GM11168 (cell line): ENCODE measurements around the gene FAM83F.
"Not testable (repeated sequence)": the region's sequence is repeated elsewhere in the genome, so short reads cannot be mapped to it uniquely, and the experiment has no call there.

Source experiments
- in situ Hi-C: fragments of 300-500 bp; cut with MboI; formaldehyde crosslinking; loops from one replicate; pipeline ENCODE4 v1.12.0; 2022; ENCODE audit warnings: low sequenced_read_pairs; ENCODE audit not compliant: unreplicated experiment

Gene FAM83F

GRCh38 chr22:39994566-39995392, at the start of gene FAM83F:
Gene FAM83F, plus strand, starts transcription at chr22:39994954. Its CDS starts 89 bp downstream, at chr22:39995043.
- in situ Hi-C loops, result no loop called here

GRCh38 chr22:39946126-39946502, 48.6 kb upstream of the FAM83F start:
- in situ Hi-C loops, result no loop called here

- in situ Hi-C loops, result no loop called here
Observed at GRCh38 chr22:39946503-39947219, 48.1 kb upstream of the FAM83F start.

- in situ Hi-C loops, result no loop called here
Observed at GRCh38 chr22:39947220-39948216, 47.2 kb upstream of the FAM83F start.

GRCh38 chr22:39949964-39950737, 44.6 kb upstream of the FAM83F start:
- in situ Hi-C loops, result no loop called here

- in situ Hi-C loops, result not testable (repeated sequence)
Observed at GRCh38 chr22:39951603-39952293, 43.0 kb upstream of the FAM83F start.

GRCh38 chr22:39952347-39952746, 42.4 kb upstream of the FAM83F start:
- in situ Hi-C loops, result no loop called here

GRCh38 chr22:39953101-39953500, 41.7 kb upstream of the FAM83F start:
- in situ Hi-C loops, result no loop called here

- in situ Hi-C loops, result no loop called here
Observed at GRCh38 chr22:39954584-39955055, 40.1 kb upstream of the FAM83F start.

- in situ Hi-C loops, result no loop called here
Observed at GRCh38 chr22:39955675-39956074, 39.1 kb upstream of the FAM83F start.

GRCh38 chr22:39956932-39957664, 37.7 kb upstream of the FAM83F start:
- in situ Hi-C loops, result no loop called here

- in situ Hi-C loops, result no loop called here
Observed at GRCh38 chr22:39958009-39958711, 36.6 kb upstream of the FAM83F start.

GRCh38 chr22:39958949-39959639, 35.7 kb upstream of the FAM83F start:
- in situ Hi-C loops, result no loop called here

GRCh38 chr22:39959640-39960447, 34.9 kb upstream of the FAM83F start, which contains the start of gene TMA7B:
Gene TMA7B, plus strand, starts transcription at chr22:39960397. Its CDS starts 3,978 bp downstream, at chr22:39964375.
- in situ Hi-C loops, result no loop called here

- in situ Hi-C loops, result no loop called here
Observed at GRCh38 chr22:39960791-39961746, 33.7 kb upstream of the FAM83F start.
